GM21825 (cell line): ENCODE results near the gene KRT6B.
"Not testable (repeated sequence)": the region's sequence is repeated elsewhere in the genome, so short reads cannot be mapped to it uniquely, and the experiment has no call there.

Experiments
- ATAC-seq: cut with Tn5 transposase; IDR thresholded peaks from one replicate; pipeline ENCODE4 v1.9.1; 2021; ENCODE audit warnings: mild to moderate bottlenecking, moderate library complexity; ENCODE audit not compliant: unreplicated experiment

The KRT6B gene

GRCh38 chr12:52452101-52452500 lies at the start of gene KRT6B:
Gene KRT6B, minus strand, starts transcription at chr12:52452146. Its CDS starts 68 bp downstream, at chr12:52452078.
- ATAC-seq = no peak

DNA sequence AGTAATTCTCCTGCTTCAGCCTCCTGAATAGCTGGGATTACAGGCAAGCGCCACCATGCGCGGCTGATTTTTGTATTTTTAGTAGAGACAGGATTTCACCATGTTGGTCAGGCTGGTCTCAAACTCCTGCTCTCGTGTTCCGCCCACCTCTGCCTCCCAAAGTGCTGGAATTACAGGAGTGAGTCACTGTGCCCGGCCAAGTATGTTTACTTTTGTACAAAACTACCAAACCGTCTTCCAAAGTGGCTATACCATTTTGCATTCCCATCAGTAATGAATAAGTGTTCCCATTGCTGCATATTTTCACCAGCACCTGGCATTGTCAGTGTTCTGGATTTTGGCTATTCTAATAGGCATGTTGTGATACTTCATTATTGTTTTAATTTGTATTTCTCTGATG lies 49.5 kb upstream of the KRT6B start:
- ATAC-seq = no peak

- not testable (repeated sequence) for ATAC-seq
Measured at GRCh38 chr12:52500574-52500973, 48.6 kb upstream of the KRT6B start.

DNA sequence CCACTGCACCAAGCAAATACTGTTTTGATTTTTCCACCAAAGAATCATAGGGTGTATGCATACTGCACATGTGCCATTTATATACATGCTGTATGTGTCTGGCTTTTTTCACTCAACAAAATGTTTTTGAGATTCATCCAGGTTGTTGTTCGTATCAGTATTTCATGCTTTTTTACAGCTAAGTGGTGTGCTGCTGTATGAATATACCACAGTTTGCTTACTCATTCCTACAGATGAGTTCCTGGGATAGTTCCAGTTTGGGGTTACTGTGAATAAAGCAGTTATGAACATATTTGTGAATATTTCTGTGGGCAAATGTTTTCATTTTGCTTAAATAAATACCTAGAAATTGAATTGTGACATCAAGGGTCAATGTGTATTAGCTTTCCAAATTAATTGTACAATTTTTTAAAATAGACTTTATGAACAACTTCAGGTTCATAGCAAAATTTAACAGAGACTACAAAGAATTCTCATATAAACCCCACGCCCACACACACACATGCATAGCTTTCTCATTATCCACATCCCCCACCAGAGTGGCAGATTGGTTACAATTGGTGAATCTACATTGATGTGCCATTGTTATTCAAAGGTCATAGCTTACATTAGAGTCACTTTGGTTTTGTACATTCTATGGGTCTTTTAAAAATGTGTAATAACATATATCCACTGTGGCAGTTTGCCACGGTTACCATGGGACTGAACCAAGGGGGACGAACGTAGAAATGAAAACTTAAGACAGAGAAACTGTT lies 48.0 kb upstream of the KRT6B start:
- no peak for ATAC-seq

DNA sequence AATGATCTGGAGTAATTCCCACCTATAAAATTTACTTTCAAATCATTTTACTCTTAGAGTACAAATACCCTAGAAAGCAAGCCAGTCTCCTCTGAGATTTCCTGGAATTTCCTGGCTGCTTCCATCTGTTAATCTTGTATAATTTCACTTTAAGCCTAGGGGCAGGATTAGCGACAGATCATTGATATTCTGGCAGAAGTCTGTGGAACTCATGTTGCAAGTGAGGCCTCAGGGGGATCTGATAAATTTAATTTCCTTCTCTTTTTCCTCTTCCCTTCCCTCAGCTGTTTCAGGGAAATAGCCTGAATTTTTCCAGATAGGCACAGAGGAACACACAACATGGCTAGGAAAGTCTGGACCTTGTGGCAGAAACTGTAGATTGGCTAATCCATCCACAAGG lies 47.0 kb upstream of the KRT6B start:
- ATAC-seq = no peak

GRCh38 chr12:52497975-52498374 lies 46.0 kb upstream of the KRT6B start:
- no peak for ATAC-seq

GRCh38 chr12:52496590-52497071 lies 44.7 kb upstream of the KRT6B start:
- ATAC-seq = no peak

GRCh38 chr12:52496054-52496453 lies 44.1 kb upstream of the KRT6B start:
- no peak for ATAC-seq

- no peak for ATAC-seq
Measured at GRCh38 chr12:52495389-52495788, 43.4 kb upstream of the KRT6B start.

DNA sequence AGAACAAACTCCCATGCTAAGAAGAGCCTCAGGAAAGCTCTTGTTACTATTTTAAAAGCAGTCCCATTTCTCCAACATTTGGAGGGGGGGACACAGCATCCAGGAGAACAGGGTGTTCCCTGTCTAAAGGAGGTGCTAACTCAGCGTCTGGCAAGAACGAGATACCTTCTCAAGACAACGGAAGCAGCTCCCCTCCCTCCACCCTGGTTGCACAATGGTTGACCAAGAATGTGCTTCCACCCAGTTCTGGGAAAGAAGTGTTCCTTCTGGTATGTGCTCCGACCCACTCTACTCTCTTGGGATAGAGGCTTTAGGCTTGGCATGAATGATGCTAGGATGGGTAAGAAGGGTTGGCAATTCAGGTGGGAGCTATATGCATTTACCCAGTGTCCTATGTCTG lies 42.6 kb upstream of the KRT6B start:
- ATAC-seq = no peak

- ATAC-seq = no peak
Measured at GRCh38 chr12:52494100-52494499, 42.2 kb upstream of the KRT6B start.

- no peak for ATAC-seq
Measured at GRCh38 chr12:52493172-52493571, 41.2 kb upstream of the KRT6B start, which contains the start of gene KRT6A. Gene KRT6A, minus strand, starts transcription at chr12:52493257. Its CDS starts 69 bp downstream, at chr12:52493188.

- ATAC-seq = not testable (repeated sequence)
Measured at GRCh38 chr12:52492405-52492804, 40.5 kb upstream of the KRT6B start.

GRCh38 chr12:52491495-52491894 lies 39.5 kb upstream of the KRT6B start:
- ATAC-seq = not testable (repeated sequence)

GRCh38 chr12:52488736-52489135 lies 36.8 kb upstream of the KRT6B start:
- ATAC-seq = no peak

DNA sequence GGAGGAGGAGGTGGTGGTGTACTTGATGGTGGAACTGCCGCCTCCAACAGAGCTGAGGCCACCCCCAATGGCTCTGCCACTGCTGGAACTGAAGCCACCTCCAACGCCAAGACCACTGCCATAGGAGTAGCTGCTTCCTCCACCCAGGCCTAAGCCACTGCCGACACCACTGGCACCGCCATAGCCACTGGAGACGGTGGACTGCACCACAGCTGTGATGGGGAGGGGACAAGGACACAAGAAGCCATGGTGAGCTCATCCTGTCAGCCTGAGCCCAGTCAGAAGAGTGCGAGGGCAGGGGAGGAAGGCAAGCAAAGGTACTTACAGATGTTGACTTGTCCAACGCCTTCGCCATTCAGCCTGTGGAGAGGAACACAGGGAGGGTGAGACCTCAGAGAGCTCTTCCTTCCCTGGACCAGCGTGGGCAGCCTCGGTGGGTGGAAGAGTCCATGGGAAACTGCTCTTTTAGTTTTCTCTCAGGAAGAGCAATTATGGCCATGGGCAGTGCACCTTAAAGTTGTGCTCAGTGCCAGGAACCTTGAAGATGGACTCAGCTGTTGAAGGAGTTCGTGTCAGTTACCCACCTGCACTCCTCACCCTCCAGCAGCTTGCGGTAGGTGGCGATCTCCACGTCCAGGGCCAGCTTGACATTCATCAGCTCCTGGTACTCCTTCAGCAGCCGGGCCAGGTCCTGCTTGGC lies 35.9 kb upstream of the KRT6B start:
- not testable (repeated sequence) for ATAC-seq

DNA sequence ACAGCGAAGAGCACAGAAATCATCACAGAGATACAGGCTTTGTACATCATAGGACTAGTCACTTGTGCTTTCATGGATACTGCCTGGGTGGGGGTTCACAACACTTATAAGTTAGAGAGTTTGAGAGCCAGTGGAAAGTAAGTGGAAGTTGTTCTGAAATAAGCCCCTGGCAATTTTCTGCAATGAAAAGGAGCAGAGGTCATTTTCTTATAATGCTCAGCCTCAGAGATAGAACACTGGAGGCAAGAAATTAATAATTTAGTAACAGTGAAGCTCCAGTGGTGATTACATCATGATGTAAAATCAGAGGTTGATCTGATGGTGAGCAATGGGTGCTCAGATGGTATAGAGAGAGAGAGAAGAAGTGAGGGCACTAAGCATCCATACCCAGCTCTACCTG lies 35.3 kb upstream of the KRT6B start:
- no peak for ATAC-seq

GRCh38 chr12:52486166-52487105 lies 34.5 kb upstream of the KRT6B start:
- no peak for ATAC-seq

- ATAC-seq = no peak
Measured at GRCh38 chr12:52480073-52480472, 28.1 kb upstream of the KRT6B start.

DNA sequence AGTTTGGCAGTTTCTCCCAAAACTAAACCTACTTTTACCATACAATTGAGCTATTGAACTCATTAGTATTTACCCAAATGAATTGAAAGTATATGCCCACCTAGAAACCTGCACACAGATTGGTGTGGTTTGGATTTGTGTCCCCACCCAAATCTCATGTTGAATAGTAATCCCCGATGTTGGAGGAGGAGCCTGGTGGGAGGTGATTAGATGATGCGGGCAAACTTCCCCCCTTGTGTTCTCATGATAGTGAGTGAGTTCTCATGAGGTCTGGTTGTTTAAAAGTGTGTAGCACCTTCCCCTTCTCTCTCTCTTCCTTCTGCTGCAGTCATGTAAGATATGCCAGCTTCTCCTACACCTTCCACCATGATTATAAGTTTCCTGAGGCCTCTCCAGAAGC lies 25.7 kb upstream of the KRT6B start:
- ATAC-seq = no peak

DNA sequence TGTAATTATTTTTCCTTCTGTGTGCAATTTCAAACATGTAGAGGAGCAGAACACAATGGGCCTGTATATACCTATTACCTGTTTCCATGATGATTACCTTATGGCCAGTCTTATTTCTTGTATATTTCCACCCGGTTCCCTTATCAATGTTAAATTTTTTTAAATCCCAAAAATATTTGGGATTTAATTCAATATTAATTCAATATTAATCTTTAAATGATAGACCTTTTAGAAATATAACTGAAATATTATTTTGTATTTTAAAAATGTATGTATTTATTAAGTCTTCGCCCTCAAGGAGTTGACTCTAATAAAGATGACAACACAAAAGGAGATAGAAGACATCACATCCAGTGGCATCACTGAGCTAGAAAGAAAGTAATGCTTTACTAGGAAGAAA lies 22.3 kb upstream of the KRT6B start:
- no peak for ATAC-seq
